Karpas-422 (cell line): ENCODE measurements around the gene GAB2. TPM values are rescaled to one million over a fixed set of nuclear protein-coding genes. Genes with fewer than 3 reads are reported as not detected.
A peak's percentile ranks its signal among the peaks of the same experiment; 100 is the strongest.

ENCODE experiments used
- DNase-seq: peaks from one replicate; pipeline ENCODE4 v3.0.0-alpha.2; 2015
- H2AFZ ChIP-seq: fragments of 200-600 bp; sonication (generic); 2 replicates; pipeline ENCODE4 v1.6.1; 2014; ENCODE audit warnings: antibody characterized with exemption, low read length, mixed read lengths
- H3K27ac ChIP-seq: fragments of 200-600 bp; sonication (generic); 2 replicates; pipeline ENCODE4 v1.5.1; 2014; ENCODE audit warnings: mild to moderate bottlenecking, low read length, moderate library complexity
- H3K27me3 ChIP-seq: fragments of 200-600 bp; sonication (generic); 2 replicates; pipeline ENCODE4 v1.6.1; 2014; ENCODE audit warnings: low read length, mixed read lengths
- H3K36me3 ChIP-seq: fragments of 200-600 bp; sonication (generic); 2 replicates; pipeline ENCODE4 v1.6.1; 2014; ENCODE audit warnings: low read length, mixed read lengths; ENCODE audit not compliant: insufficient read depth
- H3K4me1 ChIP-seq: fragments of 200-600 bp; sonication (generic); 2 replicates; pipeline ENCODE4 v1.6.1; 2014; ENCODE audit warnings: mild to moderate bottlenecking, low read length, mixed read lengths
- H3K4me2 ChIP-seq: fragments of 200-600 bp; sonication (generic); 2 replicates; pipeline ENCODE4 v1.6.1; 2014; ENCODE audit warnings: low read length, low read depth, mild to moderate bottlenecking; ENCODE audit not compliant: poor library complexity, severe bottlenecking
- H3K4me3 ChIP-seq: fragments of 200-600 bp; sonication (generic); 2 replicates; pipeline ENCODE4 v1.5.1; 2014; ENCODE audit warnings: mild to moderate bottlenecking, antibody characterized with exemption, low read length, mixed read lengths
- H3K79me2 ChIP-seq: fragments of 200-600 bp; sonication (generic); 2 replicates; pipeline ENCODE4 v1.6.1; 2014; ENCODE audit warnings: mild to moderate bottlenecking, low read length, mixed read lengths
- H3K9ac ChIP-seq: fragments of 200-600 bp; sonication (generic); 2 replicates; pipeline ENCODE4 v1.6.0; 2014; ENCODE audit warnings: low read length
- H3K9me2 ChIP-seq: fragments of 200-600 bp; sonication (generic), shearing (Covaris generic); replicated peaks from 2 replicates; pipeline ENCODE4 v1.6.0; 2014; ENCODE audit warnings: mild to moderate bottlenecking, low read length, moderate library complexity; ENCODE audit not compliant: insufficient read depth
- H3K9me3 ChIP-seq: fragments of 300-700, 200-600 bp; sonication (generic); 2 replicates; pipeline ENCODE4 v1.6.1; 2014; ENCODE audit warnings: low read length, mixed read lengths
- H4K20me1 ChIP-seq: fragments of 200-600 bp; sonication (generic); 2 replicates; pipeline ENCODE4 v1.6.1; 2014; ENCODE audit warnings: mild to moderate bottlenecking, antibody characterized with exemption, low read length, low read depth; ENCODE audit not compliant: insufficient read depth
- total RNA-seq: library from RNA; depleted of rRNA; stranded (reverse); fragments of >200 nt; shearing (Covaris generic); gene quantifications from 2 replicates; pipeline ENCODE4 v1.2.3, GENCODE V29; 2014; ENCODE audit warnings: low replicate concordance

Gene GAB2
- total RNA-seq, 1 experiment from 2014 or later = 2.7 TPM

GRCh38 chr11:78425399-78426070, 7.9 kb upstream of the GAB2 start:
- Histone ChIP-seq H3K79me2 (no peaks in the 10 kb centered on the region), H3K27me3 (no peaks in the 10 kb centered on the region), H3K9ac (no peak overlapping the region), H3K27ac (no peak overlapping the region), H3K4me2 (no peak overlapping the region), H3K4me1 (peaks cover 29% of the 10 kb centered on the region), H2AFZ (no peak overlapping the region), H4K20me1 (no peaks in the 10 kb centered on the region), H3K4me3 (no peak overlapping the region), H3K9me2 (no peaks in the 10 kb centered on the region), H3K9me3 (no peaks in the 10 kb centered on the region), H3K36me3 (no peaks in the 10 kb centered on the region)
- DNase-seq = no peak

DNA sequence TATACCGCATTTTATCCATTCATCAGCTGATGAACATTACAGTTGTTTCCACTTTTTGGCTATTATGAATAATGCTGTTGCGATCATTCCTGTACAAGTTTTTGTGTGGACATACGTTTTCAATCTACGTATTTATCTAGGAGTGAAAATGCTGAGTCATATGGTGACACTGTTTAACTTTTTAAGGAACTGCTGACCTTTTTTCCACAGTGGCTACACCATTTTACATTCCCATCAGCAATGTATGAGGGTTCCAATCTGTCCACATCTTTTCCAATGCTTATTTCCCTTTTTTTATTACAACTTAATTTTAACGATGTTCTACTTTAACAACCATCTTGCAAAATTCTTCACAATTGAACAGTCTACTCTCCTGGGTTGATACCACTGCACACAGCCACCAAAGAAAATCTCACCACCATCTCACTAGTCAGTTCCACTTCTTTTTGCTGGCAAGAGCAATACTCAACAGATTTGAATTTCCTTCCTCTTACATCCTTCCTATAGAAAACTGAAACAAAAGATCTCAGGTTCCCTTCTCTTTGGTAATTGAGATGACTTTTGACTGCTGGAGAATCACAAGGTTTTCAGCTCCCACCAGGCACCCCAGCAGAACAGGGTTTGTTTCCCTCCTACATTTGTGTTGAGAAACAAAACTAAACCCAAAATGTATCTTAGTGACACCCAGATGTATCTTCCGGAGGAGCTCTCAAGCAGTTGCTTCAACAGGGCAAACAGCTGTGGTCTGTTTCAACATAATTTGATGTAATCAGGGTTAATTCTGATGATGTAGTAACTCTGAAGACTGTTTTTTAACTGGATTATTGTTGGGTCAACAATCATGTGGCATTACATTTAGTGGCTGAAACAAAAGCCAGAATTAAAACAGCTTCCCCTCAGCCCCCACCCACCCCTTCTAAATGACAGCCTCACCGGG, 7.0 kb upstream of the GAB2 start:
- Histone ChIP-seq H4K20me1 (no peaks in the 10 kb centered on the region), H3K4me1 (peaks cover 31% of the 10 kb centered on the region), H3K27me3 (no peaks in the 10 kb centered on the region), H3K4me3 (no peak overlapping the region), H3K9ac (no peak overlapping the region), H3K36me3 (no peaks in the 10 kb centered on the region), H3K9me3 (no peaks in the 10 kb centered on the region), H3K79me2 (no peaks in the 10 kb centered on the region), H2AFZ (no peak overlapping the region), H3K4me2 (peak overlapping the region; percentile 14), H3K9me2 (no peaks in the 10 kb centered on the region), H3K27ac (peak overlapping the region; percentile 8; the same call in 1 of the 2 replicates)
- DNase-seq = no peak

DNA sequence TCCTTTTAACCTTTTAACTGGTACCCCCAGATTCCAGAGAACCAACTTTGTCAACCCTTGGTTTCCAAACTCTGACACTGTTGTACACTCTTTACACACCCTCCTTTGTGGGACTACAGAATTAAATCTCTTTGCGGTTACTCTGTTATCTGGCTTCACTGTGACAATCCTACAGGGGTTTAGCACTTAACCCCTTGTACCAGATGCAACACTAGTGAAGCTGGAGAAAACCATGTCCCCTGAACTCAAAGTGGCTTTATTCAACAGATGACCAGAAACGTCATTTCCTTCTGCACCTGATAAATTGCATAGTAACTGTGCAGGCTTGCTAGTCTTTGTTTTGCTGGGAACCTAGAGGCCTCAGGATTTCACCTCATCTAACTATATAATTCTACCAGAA, 5.6 kb upstream of the GAB2 start:
- Histone ChIP-seq H3K9me3 (no peaks in the 10 kb centered on the region), H3K36me3 (no peaks in the 10 kb centered on the region), H3K9ac (no peak overlapping the region), H3K27ac (no peak overlapping the region), H2AFZ (no peak overlapping the region), H3K4me3 (no peak overlapping the region), H3K4me1 (peaks cover 39% of the 10 kb centered on the region), H4K20me1 (no peaks in the 10 kb centered on the region), H3K27me3 (no peaks in the 10 kb centered on the region), H3K4me2 (no peak overlapping the region), H3K79me2 (no peaks in the 10 kb centered on the region), H3K9me2 (no peaks in the 10 kb centered on the region)
- no peak for DNase-seq

- Histone ChIP-seq H4K20me1 (no peaks in the 10 kb centered on the region; the same call in 1 of the 2 replicates), H3K4me2 (peak overlapping the region; percentile 50), H3K9me3 (no peaks in the 10 kb centered on the region), H3K9ac (0 out of 2 replicates have a peak overlapping the region, but pooled peaks have one; percentile 3), H3K79me2 (no peaks in the 10 kb centered on the region), H3K4me3 (peak overlapping the region; percentile 39; the same call in 1 of the 2 replicates), H3K36me3 (no peaks in the 10 kb centered on the region), H2AFZ (no peak overlapping the region), H3K4me1 (peaks cover 47% of the 10 kb centered on the region), H3K9me2 (no peaks in the 10 kb centered on the region), H3K27me3 (no peaks in the 10 kb centered on the region), H3K27ac (no peak overlapping the region)
- peak; percentile 57 for DNase-seq
These were observed 3.2 kb upstream of the GAB2 start for GRCh38 chr11:78420796-78421209.

DNA sequence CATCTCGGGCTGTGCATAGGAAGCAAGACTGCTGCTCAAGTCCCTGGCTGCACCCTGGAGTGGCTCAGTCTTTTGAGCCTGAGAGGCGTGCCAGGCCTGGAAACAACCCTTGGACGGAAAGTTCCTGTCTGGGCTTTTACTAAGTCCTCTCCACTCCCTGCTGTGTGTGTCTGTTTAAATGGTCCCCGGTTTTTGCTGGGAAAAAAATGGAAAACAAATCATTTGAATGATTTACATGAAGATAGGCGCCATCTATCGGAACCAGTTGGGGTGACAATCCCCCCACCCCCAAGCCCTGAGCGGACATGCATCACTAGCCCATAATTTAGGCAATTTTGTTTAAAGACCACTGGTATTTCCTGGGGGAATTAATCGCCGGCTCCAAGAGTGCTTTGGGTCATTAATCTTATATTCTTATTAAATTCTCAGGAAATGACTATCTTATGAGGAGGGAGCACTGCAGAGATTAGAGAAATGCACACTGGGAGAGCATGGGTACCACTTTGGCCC, 2.7 kb upstream of the GAB2 start:
- H3K4me1 ChIP-seq = peaks cover 47% of the 10 kb centered on the region
- H3K9me2 ChIP-seq = no peaks in the 10 kb centered on the region
- H3K4me2 ChIP-seq = peak overlapping the region; percentile 50
- H3K9ac ChIP-seq = 0 out of 2 replicates have a peak overlapping the region, but pooled peaks have one; percentile 3
- H3K36me3 ChIP-seq = no peaks in the 10 kb centered on the region
- H4K20me1 ChIP-seq = no peaks in the 10 kb centered on the region; the same call in 1 of the 2 replicates
- no peaks in the 10 kb centered on the region for H3K9me3 ChIP-seq
- H3K79me2 ChIP-seq = no peaks in the 10 kb centered on the region
- DNase-seq = peak; percentile 78
- peak overlapping the region; percentile 39; the same call in 1 of the 2 replicates for H3K4me3 ChIP-seq
- H2AFZ ChIP-seq = no peak overlapping the region
- H3K27me3 ChIP-seq = no peaks in the 10 kb centered on the region
- no peak overlapping the region for H3K27ac ChIP-seq

DNA sequence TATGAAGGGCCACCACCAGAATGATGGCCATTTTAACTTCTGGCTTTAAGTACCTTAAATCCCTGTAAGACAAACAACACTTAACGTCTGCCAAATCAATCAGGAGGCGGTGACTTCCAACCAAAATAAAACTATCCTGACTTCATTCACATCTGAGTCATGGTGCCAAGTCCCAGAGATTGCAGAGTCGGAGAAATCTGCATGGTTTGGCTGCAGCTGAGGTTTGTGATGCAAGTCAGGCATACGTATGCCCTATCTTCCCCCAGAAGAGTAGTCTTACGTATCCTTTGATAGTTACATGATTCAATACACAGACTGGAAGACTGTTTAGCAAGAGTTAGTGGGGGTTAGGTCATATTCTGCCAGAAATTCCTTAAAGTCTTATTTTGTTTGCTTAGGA, 1.7 kb upstream of the GAB2 start:
- H3K79me2 ChIP-seq = no peaks in the 10 kb centered on the region
- H3K9me3 ChIP-seq = no peaks in the 10 kb centered on the region
- H2AFZ ChIP-seq = no peak overlapping the region
- DNase-seq = no peak
- H3K36me3 ChIP-seq = no peaks in the 10 kb centered on the region
- no peaks in the 10 kb centered on the region for H3K27me3 ChIP-seq
- no peak overlapping the region for H3K4me2 ChIP-seq
- no peak overlapping the region for H3K27ac ChIP-seq
- no peaks in the 10 kb centered on the region for H3K9me2 ChIP-seq
- H4K20me1 ChIP-seq = no peaks in the 10 kb centered on the region; the same call in 1 of the 2 replicates
- no peak overlapping the region for H3K9ac ChIP-seq
- H3K4me1 ChIP-seq = peaks cover 44% of the 10 kb centered on the region
- no peak overlapping the region for H3K4me3 ChIP-seq

GRCh38 chr11:78418584-78419211, 1.1 kb upstream of the GAB2 start:
- H3K4me2 ChIP-seq = peak overlapping the region; percentile 78
- H3K79me2 ChIP-seq = no peaks in the 10 kb centered on the region
- H3K9me3 ChIP-seq = no peaks in the 10 kb centered on the region
- H4K20me1 ChIP-seq = no peaks in the 10 kb centered on the region; the same call in 1 of the 2 replicates
- H2AFZ ChIP-seq = no peak overlapping the region
- no peaks in the 10 kb centered on the region for H3K36me3 ChIP-seq
- peaks cover 43% of the 10 kb centered on the region for H3K4me1 ChIP-seq
- no peak overlapping the region for H3K27ac ChIP-seq
- no peaks in the 10 kb centered on the region for H3K27me3 ChIP-seq
- peak overlapping the region; percentile 71 for H3K4me3 ChIP-seq
- H3K9me2 ChIP-seq = no peaks in the 10 kb centered on the region
- DNase-seq = peak; percentile 52
- peak overlapping the region; percentile 70 for H3K9ac ChIP-seq
